HK-2 (cell line): Measurements from ENCODE around the gene TYR.
"Not testable (repeated sequence)": the region's sequence is repeated elsewhere in the genome, so short reads cannot be mapped to it uniquely, and the experiment has no call there.

ENCODE experiments used
- DNase-seq: peaks from one replicate; pipeline ENCODE4 v3.0.0-alpha.2; 2018; ENCODE audit not compliant: unreplicated experiment

TYR gene

GRCh38 chr11:89272540-89273088 is 94.9 kb downstream of the TYR start:
- DNase-seq = not testable (repeated sequence)

- DNase-seq = not testable (repeated sequence)
Observed at GRCh38 chr11:89273220-89273619, 95.5 kb downstream of the TYR start.

GRCh38 chr11:89275966-89276365 is 98.3 kb downstream of the TYR start:
- no peak for DNase-seq

- DNase-seq = no peak
Observed at GRCh38 chr11:89279176-89279575, 101.5 kb downstream of the TYR start.

- not testable (repeated sequence) for DNase-seq
Observed at GRCh38 chr11:89281032-89281677, 103.5 kb downstream of the TYR start.

- not testable (repeated sequence) for DNase-seq
Observed at GRCh38 chr11:89286601-89287000, 108.9 kb downstream of the TYR start.

- not testable (repeated sequence) for DNase-seq
Observed at GRCh38 chr11:89288004-89288403, 110.3 kb downstream of the TYR start.

- DNase-seq = no peak
Observed at GRCh38 chr11:89293965-89294679, 116.4 kb downstream of the TYR start.

- DNase-seq = not testable (repeated sequence)
Observed at GRCh38 chr11:89295023-89295422, 117.3 kb downstream of the TYR start.

- not testable (repeated sequence) for DNase-seq
Observed at GRCh38 chr11:89303029-89303428, 125.4 kb downstream of the TYR start.

GRCh38 chr11:89308272-89308671 is 130.6 kb downstream of the TYR start:
- DNase-seq = not testable (repeated sequence)

- DNase-seq = not testable (repeated sequence)
Observed at GRCh38 chr11:89309321-89309985, 131.8 kb downstream of the TYR start.

- not testable (repeated sequence) for DNase-seq
Observed at GRCh38 chr11:89310607-89311006, 132.9 kb downstream of the TYR start.

GRCh38 chr11:89321401-89321800 is 143.7 kb downstream of the TYR start:
- no peak for DNase-seq

- DNase-seq = no peak
Observed at GRCh38 chr11:89327885-89328284, 150.2 kb downstream of the TYR start.

GRCh38 chr11:89331940-89332339 is 154.3 kb downstream of the TYR start:
- not testable (repeated sequence) for DNase-seq

GRCh38 chr11:89333704-89334103 is 156.0 kb downstream of the TYR start:
- DNase-seq = not testable (repeated sequence)

GRCh38 chr11:89337100-89337650 is 159.5 kb downstream of the TYR start:
- not testable (repeated sequence) for DNase-seq

GRCh38 chr11:89338073-89338472 is 160.4 kb downstream of the TYR start:
- not testable (repeated sequence) for DNase-seq

GRCh38 chr11:89340450-89340849 is 162.8 kb downstream of the TYR start:
- not testable (repeated sequence) for DNase-seq

- not testable (repeated sequence) for DNase-seq
Observed at GRCh38 chr11:89342880-89343572, 165.4 kb downstream of the TYR start.
